ENCODE measurements around the gene ADGRG3.

DNA sequence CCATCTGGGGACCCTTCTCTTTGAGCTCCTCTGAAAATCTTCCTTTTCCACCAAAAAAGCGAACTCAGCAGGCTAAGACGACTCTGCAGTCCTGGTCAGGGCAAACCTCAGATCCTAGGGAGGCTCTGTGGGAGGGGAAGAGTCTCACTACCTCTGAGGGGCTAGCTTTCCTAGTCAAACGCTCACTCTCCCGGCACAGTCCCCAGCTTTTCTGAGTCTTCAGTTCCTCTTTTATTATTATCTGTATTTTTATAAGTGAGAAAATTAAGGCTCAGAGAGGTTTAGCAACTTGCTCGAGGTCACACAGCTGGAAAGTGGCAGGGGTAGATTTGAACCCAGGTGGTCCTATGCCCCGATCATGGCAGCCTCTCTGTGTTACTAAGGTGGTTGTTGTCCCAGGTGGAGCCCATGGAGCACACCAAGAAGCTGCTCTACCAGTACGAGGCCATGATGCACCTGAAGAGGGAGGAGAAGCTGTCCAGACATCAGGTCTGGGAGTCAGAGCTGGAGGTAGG, 58.4 kb downstream of the ADGRG3 start:
- TF ChIP-seq EZH2 (IDR thresholded peaks at IDR 0.05; ENCODE audit: borderline replicate concordance, control insufficient read depth, low read depth, low read length) (no peak), NR2F1 (conservative IDR thresholded peaks at IDR 0.05) (no peak), MXI1 (IDR thresholded peaks at IDR 0.05; ENCODE audit: low read depth, low read length) (no peak)
